Measurements from ENCODE around the gene COL12A1.
"Not testable (repeated sequence)": the region's sequence is repeated elsewhere in the genome, so short reads cannot be mapped to it uniquely, and the experiment has no call there.

The COL12A1 gene

DNA sequence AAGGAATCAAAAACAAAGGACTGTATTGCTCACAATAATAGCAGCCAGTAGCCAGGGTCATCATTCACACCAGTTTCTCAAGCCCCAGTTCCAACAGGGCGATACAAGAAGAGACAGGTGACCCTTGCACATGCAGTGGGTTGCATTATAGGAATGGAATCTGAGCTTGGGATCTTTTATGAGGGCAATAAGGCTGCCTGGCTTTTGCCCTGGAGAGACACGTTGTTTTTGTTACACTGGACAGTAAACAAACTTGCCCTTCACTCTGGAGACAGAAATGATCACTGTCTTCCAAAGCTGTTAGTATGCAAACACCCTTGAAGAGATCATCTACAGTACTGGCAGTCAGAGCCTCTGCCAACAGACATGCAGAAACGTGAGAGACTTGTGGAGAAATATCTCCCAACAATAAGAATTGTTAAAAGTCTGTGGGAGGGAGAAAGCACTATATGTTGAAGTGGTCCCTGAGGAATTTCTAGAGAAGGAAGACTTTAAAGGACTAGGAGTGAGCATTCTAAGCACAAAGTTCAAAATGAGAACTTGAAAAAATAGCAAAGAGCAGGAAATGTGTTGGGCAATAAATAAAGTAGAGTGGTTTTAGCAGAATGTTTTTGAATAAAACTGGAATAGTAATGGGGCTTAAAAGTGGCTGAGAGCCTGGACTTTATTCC, 6.2 kb upstream of the COL12A1 start:
- no peak for DNase-seq

DNA sequence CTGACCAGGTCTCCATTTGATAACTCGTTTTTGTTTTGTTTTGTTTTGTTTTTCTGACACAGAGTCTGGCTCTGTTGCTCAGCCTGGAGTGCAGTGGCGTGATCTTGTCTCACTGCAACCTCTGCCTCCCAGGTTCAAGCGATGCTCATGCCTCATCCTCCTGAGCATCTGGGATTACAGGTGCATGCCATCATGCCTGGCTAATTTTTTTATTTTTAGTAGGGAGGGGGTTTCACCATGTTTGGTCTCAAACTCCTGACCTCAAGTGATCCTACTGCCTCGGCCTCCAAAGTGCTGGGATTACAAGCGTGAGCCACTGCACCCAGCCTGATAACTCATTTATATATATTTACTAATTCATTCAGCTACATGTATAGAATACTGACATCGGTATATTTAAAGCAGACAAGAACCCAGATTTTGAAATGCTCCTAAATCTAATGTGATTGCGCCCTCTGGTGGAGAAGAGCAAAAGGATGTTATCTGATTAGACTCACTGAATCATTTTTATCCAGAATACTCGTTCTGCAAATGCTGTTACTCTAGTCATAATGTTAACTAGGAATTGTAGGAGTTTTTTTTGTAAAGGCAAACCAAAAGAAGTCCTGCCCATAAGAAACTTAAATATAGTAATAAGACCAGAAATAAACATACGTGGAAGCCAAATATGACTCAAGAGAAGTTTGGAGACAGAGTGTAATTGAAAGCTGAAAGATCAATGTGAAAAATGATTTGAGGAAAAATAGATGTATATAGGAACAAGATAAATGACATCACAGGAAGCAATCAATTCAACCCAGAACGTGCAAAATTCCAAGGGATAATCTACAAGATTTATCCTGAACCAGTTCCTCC, 5.3 kb upstream of the COL12A1 start:
- peak; percentile 81 for DNase-seq

DNA sequence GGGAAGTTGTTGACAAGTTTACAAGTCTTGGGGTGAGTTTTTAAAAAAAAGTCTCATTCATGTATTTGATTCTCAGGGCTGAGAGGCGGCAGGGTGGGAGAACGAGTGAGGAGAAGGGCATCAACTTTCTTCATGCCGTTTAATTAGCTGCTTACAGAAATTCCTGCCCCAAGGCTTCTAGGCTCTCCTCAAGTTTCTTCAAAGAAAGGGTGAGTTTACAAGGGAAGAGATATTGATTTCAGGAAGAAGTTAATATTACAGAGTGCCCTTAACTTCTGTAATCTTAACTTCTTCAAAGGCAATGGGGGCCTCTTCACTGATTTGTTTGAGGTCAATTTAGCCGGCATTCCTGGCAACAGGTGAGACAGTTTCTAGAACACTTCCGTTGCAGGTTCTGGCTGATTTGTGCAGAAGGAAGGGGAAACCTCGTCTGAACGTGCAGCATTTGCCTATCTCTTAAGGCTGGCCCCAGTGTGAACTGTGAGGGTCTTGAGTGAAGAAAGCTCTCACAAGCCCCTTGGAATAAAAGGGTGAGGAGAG, 3.4 kb upstream of the COL12A1 start:
- no peak for DNase-seq

GRCh38 chr6:75208298-75209183, 2.7 kb upstream of the COL12A1 start:
- DNase-seq, result peak; percentile 86

DNA sequence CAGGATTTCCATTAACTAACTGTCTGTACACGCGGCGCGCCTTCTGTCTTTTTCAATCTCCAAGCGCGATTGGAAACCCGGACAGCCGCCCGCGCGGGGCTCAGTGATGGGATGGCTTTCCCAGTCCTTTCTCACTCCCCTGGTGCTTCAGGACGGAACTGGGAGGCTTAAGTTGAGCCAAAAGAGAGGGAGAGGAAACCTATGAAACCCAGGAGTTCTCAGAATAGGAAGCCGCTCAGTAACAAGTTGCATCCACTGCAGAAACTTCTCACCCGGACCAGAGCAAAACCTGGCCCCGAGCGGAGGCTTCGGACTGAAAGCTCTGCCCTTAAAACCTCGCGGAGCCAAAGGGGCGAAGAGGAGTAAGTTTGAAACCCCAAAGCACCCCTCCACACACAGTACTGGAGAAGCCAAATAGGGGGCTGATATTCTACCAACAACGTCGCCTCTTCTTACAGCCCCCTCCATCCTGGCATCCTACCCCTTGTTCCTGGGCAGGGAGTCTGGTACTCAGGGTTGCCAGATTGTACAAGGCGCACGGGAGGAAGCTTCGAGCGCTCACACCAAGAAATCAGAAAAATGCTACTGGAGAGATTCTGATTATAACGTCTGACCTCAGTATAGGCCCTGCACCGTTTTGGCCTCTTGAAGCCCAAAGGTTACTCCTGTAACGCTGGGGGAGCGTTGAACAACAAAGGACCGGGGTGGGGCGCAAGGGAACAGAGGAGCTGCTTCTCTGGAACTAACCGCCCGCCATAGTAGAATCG, 906 bp upstream of the COL12A1 start:
- DNase-seq, result no peak

DNA sequence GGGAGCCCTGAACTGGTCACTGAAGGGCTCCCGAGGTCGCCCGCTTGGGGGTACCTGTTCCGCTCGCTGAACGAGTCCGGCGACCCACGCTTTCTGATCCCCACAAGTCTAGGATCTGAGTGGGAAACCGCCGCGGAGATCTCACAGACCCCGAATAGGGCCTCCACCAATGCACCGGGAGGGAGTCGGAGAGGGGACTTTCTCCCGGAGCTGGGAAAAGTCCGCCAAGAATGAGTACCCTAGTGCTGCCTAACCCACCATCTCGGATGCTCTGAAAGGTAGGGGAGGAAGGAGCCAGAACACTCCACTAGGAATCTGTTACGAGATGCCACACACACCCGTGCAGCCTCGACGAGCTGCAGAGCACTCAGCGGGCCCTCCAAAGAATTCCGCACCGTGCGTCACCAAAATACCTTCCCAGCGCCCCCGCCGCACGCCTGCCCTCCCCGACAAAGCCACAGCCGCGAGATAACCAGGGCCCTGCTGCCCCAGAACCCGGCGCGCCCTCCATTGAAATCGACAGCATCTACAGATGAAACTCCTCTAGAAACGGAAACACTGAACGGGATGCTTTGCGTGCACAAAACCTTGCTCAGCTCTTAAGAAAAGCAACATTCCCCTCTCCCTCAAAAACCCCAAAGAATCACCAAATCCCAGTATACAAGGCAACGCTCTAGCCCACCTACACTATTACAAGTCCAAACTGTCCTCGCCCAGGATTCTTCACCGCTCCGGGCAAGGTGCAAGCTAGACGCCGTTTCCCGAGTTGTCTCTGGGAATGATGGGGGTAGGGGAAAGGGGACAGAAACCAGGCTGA, 686 bp downstream of the COL12A1 start:
- DNase-seq, result peak; percentile 79

- DNase-seq, result peak; percentile 95
Measured at GRCh38 chr6:75204217-75204958, 1.5 kb downstream of the COL12A1 start.

DNA sequence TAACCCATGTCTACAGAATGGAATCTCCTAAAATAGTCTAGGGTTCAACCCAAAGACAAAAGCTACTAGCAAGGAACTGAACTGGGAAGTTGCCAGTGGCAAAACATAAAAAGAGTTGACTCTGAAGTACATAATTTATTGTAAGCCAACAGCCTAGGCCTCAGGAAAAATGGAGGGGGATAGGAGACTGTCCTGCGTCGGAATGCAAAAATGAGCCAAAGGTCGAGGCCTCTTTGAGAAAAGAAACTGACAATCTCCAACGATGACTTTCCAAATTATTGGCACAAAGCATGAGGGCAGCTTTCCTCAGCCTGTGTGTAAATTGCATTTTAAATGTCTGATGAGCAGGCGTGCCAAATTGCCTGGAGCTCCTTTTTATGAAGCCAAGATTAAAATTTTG, 2.1 kb downstream of the COL12A1 start:
- peak; percentile 61 for DNase-seq

- peak; percentile 45 for DNase-seq
Measured at GRCh38 chr6:75202676-75203131, 3.1 kb downstream of the COL12A1 start.

DNA sequence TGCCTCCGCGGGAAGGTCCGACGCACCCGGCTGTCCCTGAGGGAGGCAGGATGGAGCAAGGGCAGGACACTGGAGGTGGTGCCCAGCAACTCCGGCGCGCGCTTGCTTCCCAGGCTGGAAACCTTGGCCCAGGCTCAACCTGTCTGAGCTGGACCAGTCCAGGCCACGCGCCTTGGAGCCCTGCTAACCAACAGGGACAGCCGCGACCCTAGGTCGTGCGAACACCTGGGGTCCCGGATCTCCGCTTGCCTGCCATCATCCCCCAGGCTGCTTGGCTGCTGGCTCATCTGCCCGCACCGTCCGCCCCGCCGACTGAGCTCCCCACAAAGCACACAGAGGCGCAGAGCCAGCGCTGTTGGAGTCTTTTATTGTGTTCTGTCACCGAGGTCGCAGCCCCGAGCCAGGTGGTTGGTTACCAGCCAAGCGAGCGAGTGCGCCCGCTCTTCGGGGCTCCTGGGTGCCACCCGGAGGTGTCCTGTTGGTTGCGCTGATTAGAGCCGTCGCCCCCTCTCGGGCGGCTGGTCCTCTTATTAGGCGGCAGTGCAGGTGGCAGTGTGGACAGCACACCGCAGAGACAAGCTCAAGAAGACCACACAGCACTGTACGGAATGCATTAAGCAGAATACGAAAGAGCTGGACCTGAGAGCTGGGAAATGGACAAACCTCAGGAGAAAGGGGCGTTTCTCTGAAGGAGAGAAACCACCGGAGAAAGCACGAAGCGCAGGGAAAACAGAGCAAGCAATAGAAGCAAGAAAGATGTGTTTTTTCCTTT, 3.8 kb downstream of the COL12A1 start:
- DNase-seq, result peak; percentile 45

- DNase-seq, result no peak
Measured at GRCh38 chr6:75201021-75201420, 4.8 kb downstream of the COL12A1 start.

DNA sequence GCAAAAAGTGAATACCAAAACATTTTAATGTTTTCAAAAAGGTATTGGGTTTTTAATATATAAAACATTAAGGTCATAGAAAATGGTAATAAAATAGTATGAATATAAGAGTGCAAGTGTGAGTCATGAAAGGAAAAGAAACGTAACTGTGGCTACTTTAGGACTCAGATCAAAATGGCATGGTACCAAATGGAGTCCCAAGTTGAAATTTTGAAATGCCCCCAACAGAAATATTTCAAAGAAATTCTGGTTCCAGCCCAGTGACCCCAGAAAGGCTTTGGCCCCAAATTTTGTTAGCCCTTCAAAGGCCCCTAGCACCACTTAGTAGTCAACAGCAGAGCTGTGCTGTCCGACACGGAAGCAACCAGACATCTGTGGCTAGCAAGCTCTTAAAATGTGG, 6.0 kb downstream of the COL12A1 start:
- peak; percentile 40 for DNase-seq

DNA sequence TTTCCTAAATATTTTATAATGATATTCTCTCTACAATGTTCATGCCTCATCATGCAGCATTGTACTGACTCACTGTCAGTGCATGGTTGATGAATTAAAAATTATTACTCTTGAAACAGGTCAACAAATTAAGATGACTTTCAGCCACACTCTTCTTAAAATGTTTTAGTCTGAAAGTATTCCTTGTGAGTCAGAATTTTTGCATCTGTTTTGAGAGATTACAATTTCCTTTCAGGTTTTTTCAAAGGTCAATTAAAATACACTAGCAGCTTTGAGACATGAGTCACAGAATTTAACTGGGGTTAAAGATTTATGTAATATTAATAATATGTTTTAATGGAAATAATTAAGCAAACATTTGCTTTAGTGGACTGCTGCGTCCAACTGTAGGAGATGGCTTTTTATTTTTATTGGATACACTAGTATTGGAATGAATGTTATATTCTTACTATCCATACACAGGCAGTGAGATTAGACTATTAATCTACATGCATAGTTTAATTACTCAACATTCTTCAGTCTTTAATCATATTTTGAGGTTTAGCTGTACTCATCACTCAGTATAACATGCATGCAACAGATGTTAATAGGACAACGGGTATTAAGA, 9.7 kb downstream of the COL12A1 start:
- peak; percentile 83 for DNase-seq

GRCh38 chr6:75188221-75188925, 17.5 kb downstream of the COL12A1 start:
- DNase-seq, result no peak

- DNase-seq, result not testable (repeated sequence)
Measured at GRCh38 chr6:75186581-75186980, 19.3 kb downstream of the COL12A1 start.

DNA sequence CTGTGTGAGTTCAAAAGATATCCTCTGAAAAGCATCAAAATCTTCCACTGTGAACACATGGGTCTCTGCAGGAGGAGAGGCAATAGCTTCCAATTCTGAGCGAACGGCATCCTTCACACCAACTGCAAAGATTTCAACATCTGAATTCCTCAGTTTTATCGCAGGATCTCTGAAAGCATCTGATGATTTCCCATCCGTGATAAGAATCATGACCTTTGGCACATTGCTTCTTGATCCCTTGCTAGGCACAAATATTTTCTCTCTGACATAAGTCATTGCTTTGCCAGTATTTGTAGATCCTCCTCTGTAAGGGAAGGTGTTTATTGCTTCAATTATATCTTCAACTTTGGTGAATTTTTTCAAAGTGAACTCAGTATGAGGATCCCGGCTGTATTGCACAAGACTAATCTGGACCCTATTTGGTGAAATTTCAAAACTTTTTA, 22.7 kb downstream of the COL12A1 start:
- DNase-seq, result peak; percentile 76

GRCh38 chr6:75180864-75181263, 25.0 kb downstream of the COL12A1 start:
- DNase-seq, result no peak

DNA sequence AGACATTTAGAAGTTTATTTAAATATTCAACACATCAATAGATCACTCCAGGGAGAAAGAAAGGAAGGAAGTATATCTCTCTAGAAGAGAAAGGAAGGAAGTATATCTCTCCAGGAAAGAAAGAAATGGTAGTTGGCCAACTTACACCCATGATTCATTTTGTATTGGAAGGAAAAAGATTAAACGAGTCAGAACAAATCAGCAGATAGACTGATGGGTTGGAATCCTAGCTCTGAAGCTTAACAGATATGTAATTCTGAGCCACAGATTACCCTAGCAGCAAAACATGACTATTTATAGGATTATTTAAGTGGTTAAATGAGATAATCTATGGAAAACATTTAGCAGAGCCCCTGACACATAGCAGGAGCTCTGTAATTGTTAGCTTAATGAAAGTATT, 27.1 kb downstream of the COL12A1 start:
- DNase-seq, result no peak
